ENCODE data around the gene ZBTB7A.

The ZBTB7A gene

GRCh38 chr19:4086411-4086867, 19.7 kb upstream of the ZBTB7A start:
- DNase-seq (ENCODE audit: extremely low read depth, low read depth): no peak
- TF ChIP-seq CTCF (IDR thresholded peaks at IDR 0.05; ENCODE audit: low read depth, low read length): no peak

- no peak for TF ChIP-seq CTCF (IDR thresholded peaks at IDR 0.05; ENCODE audit: low read depth, low read length)
- no peak for DNase-seq (ENCODE audit: extremely low read depth, low read depth)
These were observed 17.8 kb upstream of the ZBTB7A start for GRCh38 chr19:4084547-4084877.

- TF ChIP-seq CTCF (IDR thresholded peaks at IDR 0.05; ENCODE audit: low read depth, low read length): no peak
- no peak for DNase-seq (ENCODE audit: extremely low read depth, low read depth)
These were observed 17.2 kb upstream of the ZBTB7A start for GRCh38 chr19:4083677-4084546.

- no peak for DNase-seq (ENCODE audit: extremely low read depth, low read depth)
- TF ChIP-seq CTCF (IDR thresholded peaks at IDR 0.05; ENCODE audit: low read depth, low read length): no peak
These were observed 15.5 kb upstream of the ZBTB7A start for GRCh38 chr19:4082172-4082571.

GRCh38 chr19:4081441-4082129, 14.9 kb upstream of the ZBTB7A start:
- no peak for DNase-seq (ENCODE audit: extremely low read depth, low read depth)
- TF ChIP-seq CTCF (IDR thresholded peaks at IDR 0.05; ENCODE audit: low read depth, low read length): no peak

- DNase-seq (ENCODE audit: extremely low read depth, low read depth): no peak
- TF ChIP-seq CTCF (IDR thresholded peaks at IDR 0.05; ENCODE audit: low read depth, low read length): no peak
These were observed 13.8 kb upstream of the ZBTB7A start for GRCh38 chr19:4080473-4080872.
